ENCODE results near the gene PRRG4.
"Not testable (repeated sequence)": the region's sequence is repeated elsewhere in the genome, so short reads cannot be mapped to it uniquely, and the experiment has no call there.

PRRG4 gene

DNA sequence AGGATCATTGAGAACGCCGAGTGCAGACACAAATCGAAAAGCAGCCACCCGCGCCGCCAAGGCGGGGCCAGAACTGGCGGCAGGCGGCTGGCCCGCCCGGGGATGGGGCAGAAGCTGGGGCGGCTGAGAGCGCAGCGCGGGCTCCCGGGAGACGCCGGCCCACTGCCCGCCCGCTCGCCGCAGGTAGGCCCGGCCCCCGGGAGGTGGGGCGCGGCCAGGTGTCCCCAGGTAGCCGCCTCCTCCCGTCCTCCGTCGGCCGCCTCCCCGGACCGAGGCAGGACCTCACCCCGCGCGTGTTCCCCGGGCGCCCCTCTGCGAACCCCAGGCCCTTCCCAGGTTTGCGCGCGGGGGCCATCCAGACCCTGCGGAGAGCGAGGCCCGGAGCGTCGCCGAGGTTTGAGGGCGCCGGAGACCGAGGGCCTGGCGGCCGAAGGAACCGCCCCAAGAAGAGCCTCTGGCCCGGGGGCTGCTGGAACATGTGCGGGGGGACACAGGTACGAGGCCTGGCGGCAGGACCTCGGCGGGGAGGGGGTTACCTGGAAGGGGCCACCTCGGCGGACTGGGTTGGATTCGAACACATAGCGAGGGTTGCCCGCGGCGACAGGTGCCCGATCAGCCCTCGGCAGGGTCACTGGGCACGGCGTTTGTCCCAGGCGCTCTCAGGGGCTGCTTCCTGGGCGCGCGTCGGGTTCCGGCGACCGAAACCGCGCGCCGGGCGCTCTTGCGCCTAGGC, at the start of gene PRRG4:
Gene PRRG4 (plus strand): TSS at position 248 of the 733 bp plus-strand sequence. CDS start 603 bp downstream, outside the sequence.
- peak; percentile 59 for DNase-seq

- not testable (repeated sequence) for DNase-seq
Measured at GRCh38 chr11:32780839-32781238, 48.9 kb upstream of the PRRG4 start.

GRCh38 chr11:32781721-32782120, 48.0 kb upstream of the PRRG4 start:
- no peak for DNase-seq

- DNase-seq: no peak
Measured at GRCh38 chr11:32785262-32785661, 44.5 kb upstream of the PRRG4 start.

GRCh38 chr11:32786811-32787210, 42.9 kb upstream of the PRRG4 start:
- DNase-seq: no peak

- DNase-seq: no peak
Measured at GRCh38 chr11:32790916-32791315, 38.8 kb upstream of the PRRG4 start.

- no peak for DNase-seq
Measured at GRCh38 chr11:32792111-32792947, 37.4 kb upstream of the PRRG4 start.

- DNase-seq: no peak
Measured at GRCh38 chr11:32792948-32793475, 36.7 kb upstream of the PRRG4 start.

- DNase-seq: no peak
Measured at GRCh38 chr11:32794439-32794838, 35.3 kb upstream of the PRRG4 start, which contains the start of gene CCDC73. Gene CCDC73, minus strand, starts transcription at chr11:32794662. Its CDS starts 34,419 bp downstream, at chr11:32760243.

GRCh38 chr11:32796425-32796824, 33.3 kb upstream of the PRRG4 start:
- no peak for DNase-seq

DNA sequence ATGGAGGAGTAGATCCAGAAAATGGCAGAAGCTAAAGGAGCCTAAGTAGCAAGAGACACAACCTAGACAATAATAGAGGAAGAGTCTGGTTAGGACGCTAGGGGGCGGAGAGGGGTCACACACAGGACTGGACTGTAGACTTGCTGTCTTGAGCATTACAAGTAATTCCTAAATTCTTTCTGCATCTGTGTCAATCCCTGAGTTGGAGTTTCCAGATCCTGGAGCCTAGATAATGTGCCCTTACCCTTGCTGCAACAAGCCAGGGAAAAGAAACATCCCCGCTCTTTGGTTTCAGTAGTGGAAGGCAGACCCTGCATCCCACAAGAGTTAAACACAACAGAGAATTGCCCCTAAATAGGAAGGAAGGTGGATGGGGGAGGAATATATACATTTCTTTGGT, 20.4 kb upstream of the PRRG4 start:
- DNase-seq: peak; percentile 3

GRCh38 chr11:32817181-32817851, 12.4 kb upstream of the PRRG4 start:
- DNase-seq: no peak

- no peak for DNase-seq
Measured at GRCh38 chr11:32817852-32818183, 11.9 kb upstream of the PRRG4 start.

- no peak for DNase-seq
Measured at GRCh38 chr11:32819187-32819586, 10.5 kb upstream of the PRRG4 start.

DNA sequence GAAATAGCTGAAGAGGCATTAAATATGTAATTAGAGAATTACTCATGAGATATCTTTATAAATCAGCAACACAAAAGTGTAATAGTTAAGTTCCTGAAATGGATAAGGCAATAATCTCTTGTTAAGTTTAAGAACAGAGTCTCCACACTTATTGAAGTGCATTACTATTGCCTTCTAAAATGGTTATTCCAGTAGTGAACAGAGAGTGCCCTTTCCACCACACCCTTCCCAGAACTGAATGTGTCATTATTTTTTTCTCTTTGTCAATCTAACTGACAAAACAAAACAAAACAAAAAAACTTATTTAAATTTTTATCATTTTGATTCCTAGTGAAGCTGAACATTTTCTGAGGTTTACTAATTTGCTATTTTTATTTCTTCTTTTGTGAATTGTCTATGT, 9.2 kb upstream of the PRRG4 start:
- no peak for DNase-seq

GRCh38 chr11:32821517-32821916, 8.2 kb upstream of the PRRG4 start:
- no peak for DNase-seq

- no peak for DNase-seq
Measured at GRCh38 chr11:32821917-32822560, 7.7 kb upstream of the PRRG4 start.

DNA sequence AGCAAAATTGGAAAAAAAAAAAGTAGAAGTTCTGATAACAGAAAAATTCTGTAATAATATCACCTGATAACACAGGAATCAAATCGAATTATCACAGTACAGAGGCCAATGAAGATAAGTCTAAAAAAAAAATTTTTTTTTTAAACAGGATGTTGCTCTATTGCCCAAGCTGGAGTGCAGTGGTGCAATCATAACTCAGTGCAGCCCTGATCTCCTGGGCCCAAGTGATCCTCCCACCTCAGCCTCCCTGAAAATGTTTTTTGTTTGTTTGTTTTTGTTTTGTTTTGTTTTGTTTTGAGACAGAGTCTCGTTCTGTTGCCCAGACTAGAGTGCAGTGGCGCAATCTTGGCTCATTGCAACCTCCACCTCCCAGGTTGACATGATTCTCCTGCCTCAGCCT, 6.1 kb upstream of the PRRG4 start:
- not testable (repeated sequence) for DNase-seq

GRCh38 chr11:32826113-32826512, 3.6 kb upstream of the PRRG4 start:
- DNase-seq: no peak

DNA sequence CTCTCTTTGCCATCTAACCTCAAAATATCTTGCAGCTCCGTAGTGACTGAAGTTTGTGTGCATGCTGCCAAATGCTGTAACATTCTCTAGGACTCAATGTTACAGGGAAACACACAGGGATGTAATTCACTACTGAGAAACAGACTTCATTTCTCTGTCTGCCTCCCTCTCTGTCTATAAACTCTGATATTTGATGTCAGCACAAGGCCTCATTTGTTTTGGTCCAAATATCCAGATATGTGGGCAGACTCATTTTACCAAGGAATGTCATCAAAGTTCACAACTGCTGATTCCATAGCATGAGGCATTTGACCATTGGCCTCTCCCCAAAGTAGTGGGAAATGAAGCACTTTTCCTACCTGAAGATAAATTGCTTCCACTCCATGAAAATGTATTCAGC, 2.5 kb upstream of the PRRG4 start:
- DNase-seq: no peak

- DNase-seq: peak; percentile 5
Measured at GRCh38 chr11:32829157-32829679, 509 bp upstream of the PRRG4 start.

- no peak for DNase-seq
Measured at GRCh38 chr11:32830413-32830738, 649 bp downstream of the PRRG4 start.

DNA sequence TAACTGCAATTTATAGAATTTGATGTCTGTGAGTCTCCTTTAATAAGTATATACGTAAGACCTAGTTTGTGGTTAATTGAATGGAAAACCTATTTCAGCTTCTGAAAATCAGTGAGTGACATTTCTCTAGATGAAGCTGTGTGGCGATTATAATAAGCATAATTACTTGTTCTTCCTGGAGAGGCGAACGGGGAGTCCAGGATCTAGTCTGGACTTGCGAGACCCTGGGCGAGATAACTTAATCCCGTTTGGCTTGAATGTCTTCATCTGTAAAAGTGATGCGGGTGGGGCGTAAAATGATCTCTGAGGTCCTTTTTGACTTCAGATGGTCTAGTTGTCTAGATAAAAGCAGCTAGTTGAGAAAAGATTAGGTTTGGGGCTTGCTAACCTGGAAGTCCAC, 1.1 kb downstream of the PRRG4 start:
- no peak for DNase-seq
